Keratinocyte (primary cell): ENCODE results near the gene TNRC18.

Source experiments
- EZH2 ChIP-seq: IDR thresholded peaks from one replicate; pipeline ENCODE4 v1.6.1; 2012; ENCODE audit warnings: inconsistent platforms, mild to moderate bottlenecking, low read length, moderate library complexity
- TF ChIP-seq, protein P1 (sequence below), 3 experiments: IDR thresholded peaks in 1 of 3; conservative IDR thresholded peaks in 1 of 3; optimal IDR thresholded peaks in 1 of 3; 2 replicates in 2 of 3; 3 replicates in 1 of 3; pipeline versions ENCODE3 to v1.5.1; 2011; ENCODE audit warnings: low read length in 3 of 3, mild to moderate bottlenecking in 3 of 3, moderate library complexity in 2 of 3, control low read depth in 1 of 3, inconsistent platforms in 1 of 3; ENCODE audit not compliant: insufficient read depth in 2 of 3; ENCODE audit errors: extremely low read depth in 1 of 3

DNA sequence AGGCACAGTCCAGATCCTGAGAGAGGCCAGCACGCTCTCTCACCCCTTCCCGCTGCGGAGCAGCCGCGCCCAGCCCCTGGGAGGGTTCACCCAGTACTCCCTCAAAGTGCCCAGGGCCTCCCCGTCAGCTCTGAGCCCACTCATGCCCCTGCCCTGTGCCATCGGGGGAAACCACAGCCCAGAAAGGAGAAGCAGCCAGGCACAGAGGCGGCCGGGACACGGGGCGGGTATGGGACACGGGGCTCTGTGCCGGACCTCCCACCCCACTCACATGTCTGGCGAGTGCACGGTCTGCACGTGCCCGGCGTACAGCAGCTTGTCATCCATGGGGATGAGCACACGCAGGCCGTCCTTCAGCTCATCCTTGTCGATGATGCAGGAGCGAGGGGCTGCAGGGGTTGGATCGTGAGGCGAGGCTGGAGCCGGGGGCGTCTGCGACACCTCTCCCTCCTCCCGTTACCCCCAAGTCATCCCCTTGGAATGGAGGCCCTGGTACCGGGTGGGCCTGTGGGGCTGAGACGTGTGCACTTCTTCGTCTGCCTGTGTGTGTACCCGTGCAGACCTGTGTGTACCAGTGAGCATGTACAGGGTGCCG lies 102.7 kb downstream of the TNRC18 start:
- TF ChIP-seq, protein P1, sequence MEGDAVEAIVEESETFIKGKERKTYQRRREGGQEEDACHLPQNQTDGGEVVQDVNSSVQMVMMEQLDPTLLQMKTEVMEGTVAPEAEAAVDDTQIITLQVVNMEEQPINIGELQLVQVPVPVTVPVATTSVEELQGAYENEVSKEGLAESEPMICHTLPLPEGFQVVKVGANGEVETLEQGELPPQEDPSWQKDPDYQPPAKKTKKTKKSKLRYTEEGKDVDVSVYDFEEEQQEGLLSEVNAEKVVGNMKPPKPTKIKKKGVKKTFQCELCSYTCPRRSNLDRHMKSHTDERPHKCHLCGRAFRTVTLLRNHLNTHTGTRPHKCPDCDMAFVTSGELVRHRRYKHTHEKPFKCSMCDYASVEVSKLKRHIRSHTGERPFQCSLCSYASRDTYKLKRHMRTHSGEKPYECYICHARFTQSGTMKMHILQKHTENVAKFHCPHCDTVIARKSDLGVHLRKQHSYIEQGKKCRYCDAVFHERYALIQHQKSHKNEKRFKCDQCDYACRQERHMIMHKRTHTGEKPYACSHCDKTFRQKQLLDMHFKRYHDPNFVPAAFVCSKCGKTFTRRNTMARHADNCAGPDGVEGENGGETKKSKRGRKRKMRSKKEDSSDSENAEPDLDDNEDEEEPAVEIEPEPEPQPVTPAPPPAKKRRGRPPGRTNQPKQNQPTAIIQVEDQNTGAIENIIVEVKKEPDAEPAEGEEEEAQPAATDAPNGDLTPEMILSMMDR (optimal IDR thresholded peaks at IDR 0.05 in 1 of 3, IDR thresholded peaks at IDR 0.05 in 1 of 3, conservative IDR thresholded peaks at IDR 0.05 in 1 of 3; ENCODE audit: extremely low read depth in 1 of 3, insufficient read depth in 2 of 3, low read length in 3 of 3), result no peak
- no peak for TF ChIP-seq EZH2
